SH-SY5Y (cell line): ENCODE measurements around the gene SYNDIG1.

Experiments
- GATA2 ChIP-seq: IDR thresholded peaks from 2 replicates; pipeline ENCODE4 v1.6.1; 2011; ENCODE audit warnings: mild to moderate bottlenecking, low read depth, low read length
- GATA3 ChIP-seq: IDR thresholded peaks from 2 replicates; pipeline ENCODE4 v1.6.1; 2011; ENCODE audit warnings: low read depth, mild to moderate bottlenecking, low read length, moderate library complexity

DNA sequence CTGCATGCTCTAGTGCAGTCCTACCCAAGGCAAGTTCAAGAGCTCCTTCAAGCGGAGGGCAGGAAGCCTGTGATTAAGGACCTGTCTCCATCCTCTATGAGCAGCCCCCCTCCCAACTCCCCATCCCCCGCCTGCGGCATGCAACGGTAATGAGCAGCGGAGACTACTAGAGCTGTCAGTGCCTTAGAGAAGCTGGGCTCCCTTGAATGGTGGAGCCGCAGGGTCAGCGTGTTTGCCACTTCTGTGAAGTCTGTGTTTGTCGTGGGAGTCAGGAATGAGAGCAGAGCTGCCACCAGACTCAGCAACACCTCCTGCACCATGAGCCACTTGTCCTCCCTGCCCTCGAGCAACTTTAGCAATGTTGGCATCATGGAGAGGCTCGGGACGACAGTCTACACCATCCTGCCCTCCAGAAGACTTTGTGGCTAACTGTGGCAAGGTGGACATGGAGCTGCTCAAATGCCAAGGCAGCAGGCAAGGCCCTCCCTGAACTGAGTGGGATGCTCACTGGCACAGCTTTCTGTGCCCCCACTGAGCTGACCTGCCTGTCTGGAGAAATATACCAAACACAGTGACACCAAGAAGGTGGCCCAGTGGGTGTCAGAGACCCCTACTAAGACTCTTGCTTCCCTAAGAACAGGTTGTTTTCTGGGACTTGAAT, 23.8 kb upstream of the SYNDIG1 start:
- TF ChIP-seq GATA2, result no peak
- TF ChIP-seq GATA3, result no peak
